GM21390 (cell line): ENCODE measurements around the gene RNASE4.
"Not testable (repeated sequence)": the region's sequence is repeated elsewhere in the genome, so short reads cannot be mapped to it uniquely, and the experiment has no call there.

Experiments
- ATAC-seq: cut with Tn5 transposase; IDR thresholded peaks from one replicate; pipeline ENCODE4 v1.9.1; 2021; ENCODE audit not compliant: unreplicated experiment

The RNASE4 gene, protein sequence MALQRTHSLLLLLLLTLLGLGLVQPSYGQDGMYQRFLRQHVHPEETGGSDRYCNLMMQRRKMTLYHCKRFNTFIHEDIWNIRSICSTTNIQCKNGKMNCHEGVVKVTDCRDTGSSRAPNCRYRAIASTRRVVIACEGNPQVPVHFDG

DNA sequence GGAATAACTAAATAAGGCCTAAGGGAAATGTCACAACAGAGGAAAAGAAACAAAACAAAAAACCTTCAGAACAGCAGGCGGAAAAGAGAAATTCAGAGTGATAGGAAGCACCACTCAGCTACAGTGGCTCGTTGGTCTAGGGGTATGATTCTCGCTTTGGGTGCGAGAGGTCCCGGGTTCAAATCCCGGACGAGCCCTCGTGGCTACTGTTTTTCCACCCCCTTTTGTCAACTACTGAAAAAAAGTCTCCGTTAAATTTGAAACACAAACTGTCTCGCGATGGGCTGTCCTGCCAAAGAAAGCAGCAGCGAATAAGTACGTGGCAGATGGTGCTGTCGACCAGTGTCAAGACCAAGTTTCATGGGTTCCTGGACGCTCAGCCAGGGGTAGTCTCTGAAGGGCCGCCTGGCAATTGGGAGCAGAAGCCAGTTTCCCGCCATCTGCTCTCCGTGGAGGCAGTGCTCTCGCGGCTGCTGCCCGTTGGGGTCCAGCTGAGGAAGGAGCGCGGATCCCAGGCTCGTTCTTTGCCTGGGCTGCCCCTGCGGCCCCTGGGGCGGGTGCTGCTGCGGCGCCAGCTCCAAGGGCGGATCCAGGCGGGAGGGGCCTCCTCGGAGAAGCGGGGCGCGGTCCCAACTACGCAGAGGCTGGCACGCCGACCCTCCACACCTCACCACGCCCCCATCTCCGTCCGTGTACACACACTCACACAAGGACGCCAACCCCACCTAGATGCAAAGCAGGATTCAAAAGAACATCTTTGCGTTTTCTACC lies at the start of gene RNASE4:
Gene RNASE4 (plus strand): TSS at position 670 of the 771 bp plus-strand sequence. CDS start 14,812 bp downstream, outside the sequence.
- peak; percentile 25 for ATAC-seq

DNA sequence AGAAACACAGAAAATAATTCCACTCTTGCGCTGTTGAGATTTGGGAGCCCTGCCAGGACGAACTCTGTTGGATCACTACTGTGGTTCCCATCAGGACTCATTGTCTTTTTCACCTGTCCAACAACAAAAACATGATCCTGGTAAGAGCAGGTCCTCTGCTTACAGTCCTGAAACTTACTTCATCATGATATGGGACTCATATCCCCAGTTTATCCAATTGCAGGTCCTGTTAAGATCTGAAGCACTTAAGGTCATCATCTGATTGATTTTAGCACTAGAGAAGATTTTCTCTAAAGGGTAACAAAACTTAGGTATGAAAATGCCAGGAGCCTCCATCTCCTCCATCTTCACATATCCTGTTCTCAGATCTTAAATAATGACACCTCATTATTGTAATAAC lies 42.8 kb upstream of the RNASE4 start, which contains the start of gene OR6S1:
Gene OR6S1 (minus strand): TSS at position 101 of the 400 bp plus-strand sequence. CDS start 0 bp downstream, at position 101.
- ATAC-seq: no peak

- no peak for ATAC-seq
Measured at GRCh38 chr14:20642182-20642581, 42.2 kb upstream of the RNASE4 start.

- not testable (repeated sequence) for ATAC-seq
Measured at GRCh38 chr14:20642755-20643154, 41.6 kb upstream of the RNASE4 start.

GRCh38 chr14:20644520-20644919 lies 39.8 kb upstream of the RNASE4 start:
- no peak for ATAC-seq

DNA sequence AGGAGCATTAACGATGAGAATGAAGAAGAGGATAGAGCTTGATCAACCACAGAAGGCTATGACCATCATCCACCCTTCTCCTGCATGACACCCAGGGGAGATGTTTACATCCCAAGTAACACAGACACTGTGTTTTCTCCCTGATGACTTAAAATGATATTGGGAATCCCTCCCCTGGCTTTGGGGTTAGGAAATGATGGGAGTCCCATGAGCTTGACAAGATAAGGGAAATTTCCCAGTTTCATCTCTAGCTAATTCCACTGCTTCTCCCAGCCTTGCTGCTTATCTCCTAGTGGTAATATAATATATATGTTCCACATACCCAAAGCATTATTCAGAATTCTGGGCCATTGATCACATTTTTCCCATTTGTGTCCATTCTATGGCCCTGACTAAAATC lies 38.9 kb upstream of the RNASE4 start:
- ATAC-seq: no peak

- no peak for ATAC-seq
Measured at GRCh38 chr14:20652996-20653975, 31.1 kb upstream of the RNASE4 start.

- ATAC-seq: no peak
Measured at GRCh38 chr14:20655851-20656250, 28.5 kb upstream of the RNASE4 start.

- ATAC-seq: no peak
Measured at GRCh38 chr14:20656274-20656673, 28.1 kb upstream of the RNASE4 start.

GRCh38 chr14:20657216-20658211 lies 26.8 kb upstream of the RNASE4 start:
- no peak for ATAC-seq

DNA sequence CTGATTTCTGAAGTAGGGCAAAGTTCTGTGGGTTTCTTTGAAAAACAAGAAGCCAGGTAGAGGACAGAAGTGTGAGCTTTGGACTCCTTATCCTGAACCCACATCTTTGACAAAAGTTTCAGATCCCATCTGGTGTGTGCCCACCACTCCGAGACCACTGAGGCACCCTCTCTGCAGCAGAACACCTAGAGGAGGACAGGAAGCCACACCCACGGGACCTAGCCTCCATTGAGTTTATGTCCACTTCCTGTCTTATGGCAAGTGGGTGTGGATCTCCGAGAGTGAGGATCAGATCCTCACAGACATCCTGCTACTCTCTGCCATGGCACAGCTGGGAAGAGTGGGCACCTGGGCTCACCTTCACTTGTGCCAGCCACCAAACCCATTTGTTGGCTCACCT lies 26.1 kb upstream of the RNASE4 start:
- no peak for ATAC-seq

GRCh38 chr14:20659336-20659735 lies 25.0 kb upstream of the RNASE4 start:
- no peak for ATAC-seq

DNA sequence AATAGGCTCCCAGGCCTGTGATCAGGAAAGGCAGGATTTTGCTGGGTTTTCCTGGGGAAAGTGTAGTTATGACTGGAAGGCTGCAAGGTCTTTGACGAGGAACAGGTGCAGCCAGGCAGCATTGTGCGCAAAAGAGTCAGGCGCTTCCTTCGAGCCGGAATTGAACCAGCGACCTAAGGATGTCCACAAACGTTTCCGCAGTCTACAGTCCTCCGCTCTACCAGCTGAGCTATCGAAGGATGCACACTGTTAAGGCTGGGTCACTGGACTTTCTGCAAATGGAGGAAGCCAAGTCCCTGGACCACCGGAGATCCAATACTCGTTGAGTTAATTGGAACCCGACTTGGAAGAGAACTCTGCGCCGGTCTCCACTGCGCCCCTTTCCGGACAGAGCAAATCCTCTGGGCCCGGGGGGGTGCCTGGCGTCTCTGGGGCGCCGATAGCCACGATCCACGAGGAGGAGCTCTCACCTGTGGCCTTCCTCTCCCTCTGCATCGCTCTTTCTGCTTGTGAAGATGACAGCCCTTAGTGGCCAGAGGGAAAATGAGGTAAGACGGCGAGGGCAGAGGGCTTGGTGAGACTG lies 24.5 kb upstream of the RNASE4 start:
- ATAC-seq: no peak

- ATAC-seq: no peak
Measured at GRCh38 chr14:20661197-20661596, 23.2 kb upstream of the RNASE4 start.

DNA sequence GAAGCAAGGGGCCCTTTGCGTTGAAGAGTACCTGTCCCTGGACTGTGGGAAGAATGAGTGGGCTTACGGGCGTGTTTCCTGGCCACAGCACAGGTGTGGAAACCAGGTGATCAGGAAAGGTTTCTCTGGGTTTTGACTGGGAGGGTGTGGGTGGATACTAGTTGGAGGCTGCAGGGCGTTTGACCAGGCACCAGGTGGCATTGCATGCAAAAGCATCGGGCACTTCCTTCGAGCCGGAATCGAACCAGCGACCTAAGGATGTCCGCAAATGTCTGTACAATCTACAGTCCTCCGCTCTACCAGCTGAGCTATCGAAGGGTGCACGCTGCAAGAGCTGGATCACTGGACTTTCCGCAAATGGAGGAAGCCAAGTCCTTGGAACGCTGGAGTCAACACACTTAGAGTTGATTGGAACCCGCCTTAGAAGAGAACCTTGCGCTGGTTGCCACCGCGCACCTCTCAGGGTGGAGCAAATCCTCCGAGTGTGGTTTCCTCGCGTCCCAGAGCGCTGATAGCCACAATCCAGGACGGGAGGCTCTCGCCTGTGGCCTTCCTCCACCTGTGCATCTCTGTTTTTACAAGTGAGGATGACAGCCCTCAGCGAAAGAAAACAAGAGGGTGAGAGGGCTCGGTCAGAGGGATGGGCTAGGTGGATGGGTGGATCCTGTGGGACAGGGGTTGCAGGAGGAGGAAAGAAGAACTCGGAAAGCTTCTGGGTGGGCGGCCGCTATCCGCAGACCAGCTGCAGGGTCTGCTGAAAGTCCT lies 21.2 kb upstream of the RNASE4 start:
- ATAC-seq: peak; percentile 53

GRCh38 chr14:20666400-20666961 lies 17.9 kb upstream of the RNASE4 start:
- not testable (repeated sequence) for ATAC-seq

GRCh38 chr14:20667957-20668356 lies 16.4 kb upstream of the RNASE4 start:
- ATAC-seq: peak; percentile 73

DNA sequence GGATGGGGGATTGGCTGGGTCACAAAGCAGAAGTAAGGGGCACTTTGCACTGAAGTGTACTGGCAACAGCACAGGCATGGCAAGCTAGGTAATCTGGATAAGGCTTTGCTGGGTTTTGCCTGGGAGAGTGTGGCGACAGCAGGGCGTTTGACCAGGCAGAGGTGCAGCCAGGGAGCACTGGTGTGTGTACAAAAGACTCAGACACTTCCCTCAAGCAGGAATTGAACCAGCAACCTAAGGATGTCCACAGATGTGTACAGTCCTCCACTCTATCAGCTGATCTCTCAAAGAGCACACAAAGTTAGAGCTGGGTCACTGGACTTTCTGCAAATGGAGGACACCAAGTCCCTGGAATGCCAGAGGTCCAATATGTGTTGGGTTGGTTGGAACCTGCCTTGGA lies 15.4 kb upstream of the RNASE4 start:
- ATAC-seq: no peak
